ENCODE results near the gene BSND.

The BSND gene

GRCh38 chr1:55046871-55047270, 48.1 kb downstream of the BSND start:
- no peak for DNase-seq (ENCODE audit: low read depth in 2 of 2)

DNA sequence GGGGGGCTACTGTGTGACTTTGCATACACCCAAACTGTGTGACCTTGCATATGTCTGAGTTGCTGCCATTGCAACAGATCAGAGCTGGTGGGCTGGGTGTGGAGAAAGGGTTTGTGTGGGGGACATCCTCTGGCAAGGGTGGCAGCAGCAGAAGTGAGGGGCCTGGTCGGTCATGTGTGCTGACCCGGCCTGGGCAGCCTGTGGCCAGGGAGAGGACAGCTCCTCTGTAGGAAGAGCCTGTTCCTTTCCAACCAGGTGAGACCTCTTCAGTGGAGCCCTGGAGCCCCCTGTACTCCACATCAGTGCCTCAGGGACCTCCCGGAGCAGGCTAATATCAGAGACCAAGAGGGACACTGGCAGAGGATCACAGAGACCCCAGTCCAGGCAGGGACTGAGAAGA, 48.9 kb downstream of the BSND start:
- no peak for DNase-seq (ENCODE audit: low read depth in 2 of 2)

GRCh38 chr1:55048453-55049270, 49.9 kb downstream of the BSND start:
- DNase-seq (ENCODE audit: low read depth in 2 of 2): no peak

DNA sequence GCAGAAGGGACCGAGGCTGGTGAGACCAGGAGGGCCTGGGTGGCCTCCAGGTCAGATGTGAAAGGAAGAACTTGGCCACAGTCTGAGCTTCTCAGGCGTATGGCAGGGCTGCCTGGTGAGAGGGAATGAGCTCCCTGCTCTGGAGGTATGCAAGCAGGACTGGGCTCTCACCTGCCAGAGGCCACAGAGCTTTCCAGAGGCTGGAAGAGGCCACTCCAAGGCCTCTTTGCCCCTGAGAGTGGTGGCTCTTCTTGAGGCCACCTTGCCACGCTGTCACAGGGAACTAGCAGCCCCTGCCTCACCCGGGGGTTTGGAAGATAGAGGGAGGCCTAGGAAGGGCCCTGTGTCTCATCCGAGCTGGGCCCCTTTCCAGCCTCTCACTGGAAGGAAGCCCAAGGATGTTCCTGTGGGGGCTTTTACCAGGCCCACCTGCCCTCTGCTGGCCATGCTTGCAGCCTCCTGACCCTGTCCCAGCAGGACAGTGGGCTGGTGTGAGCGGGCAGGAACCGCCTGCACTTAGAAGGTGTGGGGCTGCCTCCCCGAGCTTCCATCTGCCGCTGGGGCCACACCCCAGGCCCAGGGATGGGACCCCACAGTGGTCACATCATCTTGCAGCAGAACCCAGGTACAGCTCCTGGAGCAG, 50.7 kb downstream of the BSND start:
- DNase-seq (ENCODE audit: low read depth in 2 of 2): no peak

DNA sequence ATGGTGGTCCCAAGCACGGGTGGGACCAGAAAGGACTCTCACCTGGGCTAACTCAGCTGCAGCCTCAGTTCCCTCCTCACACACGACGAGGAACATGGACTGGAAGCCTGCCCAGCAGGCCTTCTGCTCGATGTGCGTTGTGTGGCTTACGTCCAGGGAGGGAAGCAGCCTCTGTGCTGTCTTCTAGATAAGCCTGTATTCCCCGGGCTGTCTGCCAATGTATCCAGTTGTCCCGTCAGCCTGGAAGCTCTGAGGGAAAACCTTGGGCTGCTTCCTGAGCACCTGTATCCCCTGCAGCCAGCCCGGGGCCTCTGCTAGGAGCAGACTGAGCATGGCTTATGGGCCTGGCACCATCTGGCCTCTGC, 51.2 kb downstream of the BSND start:
- DNase-seq (ENCODE audit: low read depth in 2 of 2): no peak

DNA sequence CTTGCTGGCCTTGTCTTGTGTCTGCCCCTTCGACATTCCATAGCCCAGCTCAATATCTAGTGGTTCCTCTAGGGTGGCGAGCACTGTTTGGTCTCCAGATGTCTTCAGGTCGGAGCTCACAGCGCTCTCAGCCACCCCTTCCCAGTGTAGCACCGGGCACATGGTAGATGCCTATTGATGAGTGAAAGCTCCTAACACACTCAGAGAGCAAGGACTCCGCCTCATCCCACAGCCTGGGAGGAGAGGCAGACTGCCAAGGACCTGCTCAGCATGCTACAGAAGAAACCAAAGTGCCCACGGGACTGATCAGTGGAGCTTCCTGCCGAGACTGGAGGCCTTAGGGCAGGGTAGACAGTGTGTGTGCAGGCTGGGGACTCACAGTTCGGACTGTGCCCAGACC, 51.5 kb downstream of the BSND start:
- no peak for DNase-seq (ENCODE audit: low read depth in 2 of 2)

DNA sequence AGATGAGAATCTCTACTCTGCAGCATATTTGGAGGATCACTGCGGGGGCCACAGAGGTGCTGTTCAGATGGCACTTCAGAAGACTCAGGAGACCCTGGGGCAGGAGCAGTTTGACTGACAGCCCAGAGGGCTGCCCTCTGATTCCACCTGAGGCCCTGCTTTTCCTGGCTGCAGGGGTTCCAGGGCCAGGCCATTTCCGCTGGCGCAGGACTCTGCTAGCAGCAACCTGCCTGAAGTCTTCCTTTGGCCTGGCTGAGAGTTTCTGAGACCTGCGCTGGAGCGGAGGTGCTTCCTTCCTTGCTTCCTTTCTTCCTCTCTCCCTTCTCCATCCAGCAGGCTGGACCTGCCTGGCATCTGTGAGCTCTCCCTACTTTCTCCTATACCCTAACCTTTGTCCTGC, 52.4 kb downstream of the BSND start:
- DNase-seq (ENCODE audit: low read depth in 2 of 2): no peak

DNA sequence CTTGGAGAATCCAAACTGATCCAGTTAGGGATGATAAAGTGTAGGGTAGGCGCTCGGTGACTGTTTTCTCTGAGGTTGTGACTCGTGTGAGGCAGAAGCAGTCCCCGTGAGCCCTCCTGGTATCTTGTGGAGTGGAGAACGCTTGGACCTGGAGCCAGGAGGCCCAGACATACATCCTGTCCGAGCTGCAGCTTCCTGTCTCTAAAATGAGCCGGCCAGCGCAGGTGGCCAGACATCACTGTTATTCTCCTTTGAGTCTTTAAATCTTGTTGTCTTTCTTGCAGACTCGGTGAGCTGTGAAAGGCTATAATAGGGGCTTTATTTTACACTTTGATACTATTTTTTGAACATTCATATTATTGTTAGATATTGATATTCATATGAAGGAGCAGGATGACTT, 52.9 kb downstream of the BSND start:
- DNase-seq (ENCODE audit: low read depth in 2 of 2): no peak

GRCh38 chr1:55052221-55053142, 53.7 kb downstream of the BSND start:
- DNase-seq (ENCODE audit: low read depth in 2 of 2): no peak

GRCh38 chr1:55053265-55053954, 54.7 kb downstream of the BSND start:
- DNase-seq (ENCODE audit: low read depth in 2 of 2): no peak

DNA sequence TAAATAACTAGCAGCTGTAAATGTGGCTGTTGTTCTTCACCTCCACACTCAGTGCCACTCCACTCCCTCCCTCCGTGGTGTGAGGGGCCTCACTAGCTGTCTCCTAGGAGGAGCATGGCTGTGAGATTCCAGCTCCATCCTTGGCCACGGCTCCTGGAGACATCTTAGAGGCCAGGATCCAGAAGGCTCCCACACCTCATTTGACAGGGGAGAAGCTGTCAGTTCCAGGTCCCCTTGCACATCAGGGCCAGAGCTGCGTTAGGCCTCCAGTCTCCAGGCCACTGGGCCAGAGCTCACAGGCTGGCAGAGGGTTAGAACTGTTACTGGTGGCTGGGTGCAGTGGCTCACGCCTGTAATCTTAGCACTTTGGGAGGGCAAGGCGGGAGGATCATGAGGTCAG, 55.7 kb downstream of the BSND start:
- no peak for DNase-seq (ENCODE audit: low read depth in 2 of 2)

DNA sequence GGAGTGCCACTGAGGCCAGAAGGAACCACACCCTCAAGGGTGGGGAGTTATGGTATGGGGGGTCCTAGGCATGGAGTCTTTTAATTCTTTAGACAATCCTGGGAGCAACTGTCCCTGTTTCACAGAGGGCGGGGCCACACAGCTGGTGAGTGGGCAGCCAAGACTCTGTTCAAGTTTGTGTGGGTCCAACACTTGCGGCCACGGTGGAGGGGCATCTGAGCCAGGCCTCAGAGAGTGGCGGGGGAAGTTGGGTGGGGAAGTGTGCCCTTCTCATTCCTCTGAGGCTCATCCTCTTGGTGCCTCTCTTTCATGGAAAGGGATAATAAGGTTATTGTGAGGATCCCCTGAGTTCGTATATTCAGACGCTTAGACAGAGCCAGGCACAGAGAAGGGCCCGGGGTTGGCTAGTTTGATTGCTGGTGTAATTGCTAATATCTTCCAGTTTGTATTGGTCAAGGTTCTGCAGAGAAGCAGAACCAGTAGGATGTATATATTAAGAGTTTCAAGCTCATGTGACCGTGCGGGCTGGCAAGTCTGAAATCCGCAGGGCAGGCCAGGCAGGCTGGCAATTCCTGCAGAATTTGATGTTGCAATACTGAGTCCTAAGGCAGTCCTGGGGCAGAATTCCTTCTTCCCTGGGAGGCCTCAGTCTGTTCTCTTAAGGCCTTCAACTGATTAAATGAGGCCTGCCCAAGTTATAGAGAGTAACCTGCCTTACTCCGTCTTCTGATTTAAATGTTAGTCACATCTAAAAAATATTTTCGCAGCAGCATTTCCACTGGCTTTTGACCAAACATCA, 56.5 kb downstream of the BSND start:
- DNase-seq (ENCODE audit: low read depth in 2 of 2): no peak

GRCh38 chr1:55055951-55056631, 57.4 kb downstream of the BSND start:
- no peak for DNase-seq (ENCODE audit: low read depth in 2 of 2)

GRCh38 chr1:55056632-55056992, 57.9 kb downstream of the BSND start:
- DNase-seq (ENCODE audit: low read depth in 2 of 2): no peak

- no peak for DNase-seq (ENCODE audit: low read depth in 2 of 2)
These were observed 58.7 kb downstream of the BSND start for GRCh38 chr1:55057270-55057955.

GRCh38 chr1:55057956-55058298, 59.2 kb downstream of the BSND start:
- no peak for DNase-seq (ENCODE audit: low read depth in 2 of 2)

GRCh38 chr1:55059302-55060132, 60.8 kb downstream of the BSND start:
- DNase-seq (ENCODE audit: low read depth in 2 of 2): no peak

DNA sequence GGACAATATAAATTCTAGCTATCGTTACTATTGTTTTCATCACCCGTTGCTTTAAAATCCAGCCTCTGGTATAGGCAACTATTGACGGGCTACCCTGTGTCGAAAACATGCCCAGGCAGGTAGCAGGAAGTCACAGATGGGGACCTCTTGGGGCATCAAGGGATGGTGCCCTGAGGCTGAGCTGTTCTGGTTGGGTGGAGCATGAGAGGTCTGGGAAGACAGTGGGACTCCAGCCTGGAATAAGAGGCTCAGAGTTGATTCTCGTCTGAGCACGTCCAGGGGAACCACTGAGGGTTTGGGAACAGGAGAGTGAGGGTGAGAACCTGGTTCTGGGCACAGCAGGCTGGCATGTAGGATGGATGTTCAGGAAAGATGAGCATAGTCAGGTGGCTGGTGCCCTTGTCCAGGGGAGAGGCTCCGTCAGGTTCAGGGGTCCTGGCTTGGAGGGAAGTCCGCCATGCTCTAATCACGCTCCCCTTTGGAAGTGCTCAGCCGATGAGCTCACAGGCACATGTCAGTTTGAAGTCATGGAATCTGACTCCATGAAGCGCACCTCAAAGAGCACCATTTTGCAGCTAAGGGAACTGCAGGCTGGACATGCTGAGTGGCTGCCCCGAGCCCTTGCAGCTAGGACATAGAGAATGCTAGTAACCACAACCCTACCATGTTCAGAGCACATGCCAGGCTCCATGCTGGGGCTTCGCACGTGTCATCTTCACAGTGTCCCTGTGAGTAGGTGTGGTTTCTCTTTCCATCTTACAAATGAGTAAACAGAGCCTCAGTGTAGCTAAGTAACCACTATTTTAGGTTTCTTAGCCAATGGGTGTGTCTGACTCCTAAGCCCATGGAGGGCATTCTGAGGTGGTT, 61.6 kb downstream of the BSND start:
- DNase-seq (ENCODE audit: low read depth in 2 of 2): no peak

Measured in stimulated activated CD8-positive, alpha-beta memory T cell treated with anti-CD3 and anti-CD28 coated beads, Interleukin-7, amount 100 ng/mL, for 4 hours (primary cell).